ENCODE results near the gene NME7.

- TF ChIP-seq, protein P1, sequence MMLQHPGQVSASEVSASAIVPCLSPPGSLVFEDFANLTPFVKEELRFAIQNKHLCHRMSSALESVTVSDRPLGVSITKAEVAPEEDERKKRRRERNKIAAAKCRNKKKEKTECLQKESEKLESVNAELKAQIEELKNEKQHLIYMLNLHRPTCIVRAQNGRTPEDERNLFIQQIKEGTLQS (CRISPR knock-in tag; conservative IDR thresholded peaks at IDR 0.05): no peak
- TF ChIP-seq CTCF (IDR thresholded peaks at IDR 0.05) (no peak), PRDM15 (CRISPR knock-in tag; IDR thresholded peaks at IDR 0.05) (no peak)
Measured at GRCh38 chr1:169321539-169321938, 46.1 kb downstream of the NME7 start.

Data from WTC11 (cell line).